GM12801 (cell line): ENCODE results near the gene INTS4.

Source experiments
- TF ChIP-seq, protein P1 (sequence below): IDR thresholded peaks from one replicate; pipeline ENCODE4 v1.5.1; 2011; ENCODE audit warnings: control low read depth; ENCODE audit not compliant: insufficient read length; ENCODE audit errors: extremely low read depth

INTS4 gene

DNA sequence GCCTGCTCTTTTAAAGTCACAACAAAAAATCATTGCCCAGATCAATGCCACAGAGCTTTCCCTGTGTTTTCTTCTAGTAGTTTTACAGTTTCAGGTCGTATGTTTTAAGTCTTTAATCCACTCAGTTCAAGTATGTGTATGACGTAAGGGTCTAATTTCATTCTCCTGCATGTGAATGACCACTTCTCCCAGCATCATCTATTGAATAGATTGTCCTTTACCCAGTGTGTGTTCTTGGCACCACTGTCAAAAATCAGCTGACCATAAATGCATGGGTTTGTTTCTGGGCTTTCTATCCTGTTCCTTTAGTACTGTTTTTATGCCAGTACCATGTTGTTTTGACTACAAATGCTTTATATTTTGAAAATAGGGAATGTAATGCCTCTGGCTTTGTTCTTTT lies 28.1 kb downstream of the INTS4 start:
- TF ChIP-seq, protein P1, sequence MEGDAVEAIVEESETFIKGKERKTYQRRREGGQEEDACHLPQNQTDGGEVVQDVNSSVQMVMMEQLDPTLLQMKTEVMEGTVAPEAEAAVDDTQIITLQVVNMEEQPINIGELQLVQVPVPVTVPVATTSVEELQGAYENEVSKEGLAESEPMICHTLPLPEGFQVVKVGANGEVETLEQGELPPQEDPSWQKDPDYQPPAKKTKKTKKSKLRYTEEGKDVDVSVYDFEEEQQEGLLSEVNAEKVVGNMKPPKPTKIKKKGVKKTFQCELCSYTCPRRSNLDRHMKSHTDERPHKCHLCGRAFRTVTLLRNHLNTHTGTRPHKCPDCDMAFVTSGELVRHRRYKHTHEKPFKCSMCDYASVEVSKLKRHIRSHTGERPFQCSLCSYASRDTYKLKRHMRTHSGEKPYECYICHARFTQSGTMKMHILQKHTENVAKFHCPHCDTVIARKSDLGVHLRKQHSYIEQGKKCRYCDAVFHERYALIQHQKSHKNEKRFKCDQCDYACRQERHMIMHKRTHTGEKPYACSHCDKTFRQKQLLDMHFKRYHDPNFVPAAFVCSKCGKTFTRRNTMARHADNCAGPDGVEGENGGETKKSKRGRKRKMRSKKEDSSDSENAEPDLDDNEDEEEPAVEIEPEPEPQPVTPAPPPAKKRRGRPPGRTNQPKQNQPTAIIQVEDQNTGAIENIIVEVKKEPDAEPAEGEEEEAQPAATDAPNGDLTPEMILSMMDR: no peak

DNA sequence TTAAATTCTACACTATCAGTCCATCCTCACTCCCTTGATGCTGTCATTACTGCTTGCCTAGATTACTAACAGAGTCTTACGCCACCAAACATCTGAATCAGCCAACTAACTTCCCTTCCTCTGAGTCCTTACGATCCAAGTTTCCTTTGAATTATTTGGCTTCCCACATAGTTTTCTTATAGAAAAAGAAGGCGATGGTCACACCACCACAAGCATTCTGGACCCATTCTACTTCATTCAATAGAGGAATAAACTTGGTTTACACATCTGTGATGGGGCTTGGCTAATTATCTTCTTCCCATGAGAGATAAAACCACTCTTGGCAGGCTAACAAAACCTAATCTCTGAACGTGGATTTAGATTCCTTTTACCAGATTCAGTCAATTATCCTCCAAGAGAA lies 35.0 kb downstream of the INTS4 start:
- TF ChIP-seq, protein P1: no peak

DNA sequence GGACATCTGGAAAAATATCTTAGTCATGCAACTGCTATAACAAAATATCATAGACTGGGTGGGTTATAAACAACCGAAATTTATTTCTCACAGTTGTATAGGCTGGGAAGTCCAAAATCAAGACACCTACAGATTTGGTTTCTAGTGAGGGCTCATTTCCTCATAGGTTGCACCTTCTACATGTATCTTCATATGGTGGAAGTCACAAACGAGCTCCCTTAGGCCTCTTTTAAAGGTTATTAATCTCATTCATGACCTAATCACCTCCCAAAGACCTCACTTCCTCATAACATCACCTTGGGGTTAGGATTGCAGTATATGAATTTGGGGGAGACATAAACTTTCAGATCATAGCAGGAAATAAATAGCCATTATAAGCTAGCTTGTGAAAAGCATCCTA lies 85.2 kb downstream of the INTS4 start:
- TF ChIP-seq, protein P1: no peak

DNA sequence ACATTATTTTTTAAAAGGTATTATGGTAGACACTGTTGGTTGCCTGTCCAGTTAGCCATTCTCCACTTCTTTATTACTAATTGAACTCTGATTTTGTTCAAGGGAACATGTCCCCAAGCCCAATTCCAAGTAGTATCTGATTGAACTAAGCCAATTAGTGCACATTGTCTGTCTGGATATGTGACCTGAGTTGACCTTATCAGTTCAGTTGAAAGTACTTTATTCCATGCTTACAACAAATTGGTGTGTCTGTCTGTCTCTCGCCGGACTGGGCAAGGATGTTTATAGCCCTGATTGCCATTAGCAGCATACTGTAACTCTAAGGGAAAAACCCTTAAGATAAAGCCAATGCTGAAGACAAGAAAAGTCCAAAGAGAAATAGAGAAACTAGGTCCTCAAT lies 85.6 kb downstream of the INTS4 start:
- TF ChIP-seq, protein P1: no peak

DNA sequence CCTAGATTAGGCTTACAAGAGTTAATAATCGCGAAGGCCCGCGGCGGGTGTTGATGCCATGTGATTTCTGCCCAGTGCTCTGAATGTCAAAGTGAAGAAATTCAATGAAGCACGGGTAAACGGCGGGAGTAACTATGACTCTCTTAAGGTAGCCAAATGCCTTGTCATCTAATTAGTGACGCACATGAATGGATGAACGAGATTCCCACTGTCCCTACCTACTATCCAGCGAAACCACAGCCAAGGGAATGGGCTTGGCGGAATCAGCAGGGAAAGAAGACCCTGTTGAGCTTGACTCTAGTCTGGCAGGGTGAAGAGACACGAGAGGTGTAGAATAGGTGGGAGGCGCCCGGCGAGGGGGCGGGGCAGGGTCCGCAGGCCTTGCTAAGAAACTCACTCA lies 108.1 kb downstream of the INTS4 start:
- TF ChIP-seq, protein P1: no peak

DNA sequence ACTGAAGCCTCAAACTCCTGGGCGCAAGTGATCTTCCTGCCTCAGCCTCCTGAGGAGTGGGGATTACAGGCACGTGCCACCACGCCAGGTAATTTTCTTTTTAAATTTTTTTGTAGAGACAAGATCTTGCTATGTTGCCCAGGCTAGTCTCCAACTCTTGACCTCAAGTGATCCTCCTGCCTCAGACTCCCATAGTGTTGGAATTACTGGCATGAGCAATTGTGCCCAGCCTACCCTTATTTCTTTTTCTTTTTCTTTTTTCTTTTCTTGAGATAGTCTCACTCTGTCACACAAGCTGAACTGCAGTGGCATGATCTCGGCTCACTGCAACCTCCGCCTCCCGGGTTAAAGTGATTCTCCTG lies 109.7 kb downstream of the INTS4 start:
- TF ChIP-seq, protein P1: no peak

DNA sequence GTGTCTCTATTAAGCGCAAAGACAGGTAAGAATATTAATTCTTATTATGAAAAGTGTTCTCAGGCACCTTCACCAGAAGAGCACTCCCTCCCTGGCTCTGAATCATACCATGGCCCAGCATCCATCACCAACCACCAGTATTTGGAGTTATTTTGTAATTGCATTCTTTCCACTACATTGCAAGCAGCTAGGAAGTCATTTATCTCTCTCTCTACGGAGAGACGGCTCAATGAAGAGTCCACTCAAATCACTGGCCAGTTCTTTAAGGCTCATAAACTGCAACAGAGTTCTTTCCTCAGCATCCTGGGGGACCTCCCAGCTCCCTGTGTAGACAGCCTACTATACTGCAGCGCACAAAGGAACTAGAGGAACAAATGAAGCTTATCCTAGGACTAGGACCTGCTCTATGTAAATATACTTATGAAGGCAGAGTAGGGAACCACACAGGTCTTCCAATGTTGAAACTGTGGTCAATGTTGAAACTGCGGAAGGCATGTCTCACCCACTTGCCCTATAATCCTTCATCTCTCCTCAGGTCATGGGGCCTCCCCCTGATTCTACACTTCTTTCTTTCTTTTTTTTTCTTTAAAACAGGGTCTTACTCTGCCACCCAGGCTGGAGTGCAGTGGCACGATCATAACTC lies 110.2 kb downstream of the INTS4 start:
- TF ChIP-seq, protein P1: no peak
